Uterus (tissue), 2 donors: ENCODE measurements around the gene KRT86.

Source experiments
- CTCF ChIP-seq, 4 experiments: fragments of 200-600 bp in 2 of 4; fragments of 450-650 bp in 2 of 4; sonication (generic) in 2 of 4; IDR thresholded peaks; one replicate each; pipeline ENCODE4 v1.5.1; 2016 to 2019; ENCODE audit warnings: antibody characterized with exemption in 4 of 4, mild to moderate bottlenecking in 2 of 4, moderate library complexity in 1 of 4
- POLR2A ChIP-seq, 2 donors: fragments of 450-650 bp; IDR thresholded peaks; one replicate each; pipeline ENCODE4 v1.6.1; 2016; ENCODE audit warnings: antibody characterized with exemption in 2 of 2, mild to moderate bottlenecking in 1 of 2, moderate library complexity in 1 of 2

GRCh38 chr12:52252728-52253343 lies 21.6 kb upstream of the KRT86 start:
- TF ChIP-seq CTCF (IDR thresholded peaks at IDR 0.05) (no peak), POLR2A (IDR thresholded peaks at IDR 0.05) (no peak)
